RWPE2 (cell line): ENCODE results near the gene GRAP.

Experiments used
- ATAC-seq: fragments of 200-7000 bp; cut with Tn5 transposase; 3 replicates; pipeline ENCODE4 v1.9.1; 2021; ENCODE audit warnings: low read depth
- DNase-seq: peaks from one replicate; pipeline ENCODE4 v3.0.0-alpha.2; 2020; ENCODE audit warnings: low spot score
- H3K27ac ChIP-seq: fragments of 450-650 bp; 2 replicates; pipeline ENCODE4 v1.5.1; 2017; ENCODE audit warnings: mild to moderate bottlenecking; ENCODE audit not compliant: poor library complexity, severe bottlenecking
- H3K27me3 ChIP-seq: fragments of 250-450 bp; sonication (Bioruptor Pico); 2 replicates; pipeline ENCODE4 v1.5.1; 2021; ENCODE audit warnings: mild to moderate bottlenecking, moderate library complexity; ENCODE audit not compliant: insufficient read depth, poor library complexity, severe bottlenecking
- H3K36me3 ChIP-seq: fragments of 250-450 bp; sonication (Bioruptor Pico); 2 replicates; pipeline ENCODE4 v1.5.1; 2020; ENCODE audit warnings: low read depth, mild to moderate bottlenecking, moderate library complexity
- H3K4me1 ChIP-seq: fragments of 250-450 bp; sonication (Bioruptor Pico); 2 replicates; pipeline ENCODE4 v1.5.1; 2021; ENCODE audit warnings: mild to moderate bottlenecking, moderate library complexity; ENCODE audit not compliant: insufficient read depth, poor library complexity, severe bottlenecking
- H3K4me3 ChIP-seq: fragments of 250-450 bp; sonication (Bioruptor Pico); 2 replicates; pipeline ENCODE4 v1.5.1; 2021; ENCODE audit warnings: mild to moderate bottlenecking, moderate library complexity; ENCODE audit not compliant: severe bottlenecking
- H3K9me3 ChIP-seq: fragments of 250-450 bp; sonication (Bioruptor Pico); 2 replicates; pipeline ENCODE4 v1.5.1; 2021; ENCODE audit warnings: mild to moderate bottlenecking, moderate library complexity; ENCODE audit not compliant: severe bottlenecking
- TF ChIP-seq, protein P1 (sequence below): fragments of 450-650 bp; IDR thresholded peaks from one replicate; pipeline ENCODE4 v1.5.1; 2017; ENCODE audit warnings: mild to moderate bottlenecking, moderate library complexity; ENCODE audit not compliant: poor library complexity, severe bottlenecking

The GRAP gene

DNA sequence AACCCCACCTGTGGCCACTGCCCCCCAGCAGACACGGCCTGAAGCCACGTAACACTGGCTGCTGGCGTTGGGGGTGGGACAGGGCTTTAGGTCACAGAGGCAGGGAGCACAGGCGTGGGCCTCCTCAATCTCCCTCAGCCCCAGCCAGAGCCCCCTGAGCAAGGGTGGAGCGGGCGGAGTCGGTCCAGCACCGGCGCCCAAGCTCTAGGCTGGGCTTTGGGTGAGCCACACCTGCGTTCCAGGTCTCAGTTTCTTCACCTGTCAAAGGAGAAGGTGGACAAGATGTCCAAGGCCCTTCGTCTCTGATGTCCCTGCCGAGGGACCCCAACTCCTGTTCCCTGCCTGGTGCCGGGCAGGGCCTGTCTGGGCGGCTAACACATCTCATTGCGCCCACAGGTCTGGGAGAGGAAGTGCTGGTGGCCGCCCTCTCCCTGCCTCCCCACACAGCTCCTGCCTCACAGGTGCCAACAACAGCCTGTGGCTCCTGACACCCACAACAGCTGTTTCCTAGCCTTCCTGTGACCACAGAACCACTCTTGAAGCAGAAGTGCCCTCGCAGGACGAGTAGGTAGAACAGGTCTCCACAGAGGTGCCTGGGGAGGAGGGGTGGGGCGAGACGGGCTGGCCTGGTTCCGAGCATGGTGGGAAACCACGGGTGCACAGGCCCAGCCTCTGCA is 54.2 kb downstream of the GRAP start:
- ATAC-seq (no peak), DNase-seq (no peak)
- Histone ChIP-seq H3K4me3 (no peak overlapping the region), H3K27ac (no peak overlapping the region), H3K9me3 (peaks cover 5% of the 10 kb centered on the region), H3K36me3 (peaks cover 48% of the 10 kb centered on the region), H3K4me1 (no peaks in the 10 kb centered on the region), H3K27me3 (no peaks in the 10 kb centered on the region)
- TF ChIP-seq, protein P1, sequence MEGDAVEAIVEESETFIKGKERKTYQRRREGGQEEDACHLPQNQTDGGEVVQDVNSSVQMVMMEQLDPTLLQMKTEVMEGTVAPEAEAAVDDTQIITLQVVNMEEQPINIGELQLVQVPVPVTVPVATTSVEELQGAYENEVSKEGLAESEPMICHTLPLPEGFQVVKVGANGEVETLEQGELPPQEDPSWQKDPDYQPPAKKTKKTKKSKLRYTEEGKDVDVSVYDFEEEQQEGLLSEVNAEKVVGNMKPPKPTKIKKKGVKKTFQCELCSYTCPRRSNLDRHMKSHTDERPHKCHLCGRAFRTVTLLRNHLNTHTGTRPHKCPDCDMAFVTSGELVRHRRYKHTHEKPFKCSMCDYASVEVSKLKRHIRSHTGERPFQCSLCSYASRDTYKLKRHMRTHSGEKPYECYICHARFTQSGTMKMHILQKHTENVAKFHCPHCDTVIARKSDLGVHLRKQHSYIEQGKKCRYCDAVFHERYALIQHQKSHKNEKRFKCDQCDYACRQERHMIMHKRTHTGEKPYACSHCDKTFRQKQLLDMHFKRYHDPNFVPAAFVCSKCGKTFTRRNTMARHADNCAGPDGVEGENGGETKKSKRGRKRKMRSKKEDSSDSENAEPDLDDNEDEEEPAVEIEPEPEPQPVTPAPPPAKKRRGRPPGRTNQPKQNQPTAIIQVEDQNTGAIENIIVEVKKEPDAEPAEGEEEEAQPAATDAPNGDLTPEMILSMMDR, result no peak

DNA sequence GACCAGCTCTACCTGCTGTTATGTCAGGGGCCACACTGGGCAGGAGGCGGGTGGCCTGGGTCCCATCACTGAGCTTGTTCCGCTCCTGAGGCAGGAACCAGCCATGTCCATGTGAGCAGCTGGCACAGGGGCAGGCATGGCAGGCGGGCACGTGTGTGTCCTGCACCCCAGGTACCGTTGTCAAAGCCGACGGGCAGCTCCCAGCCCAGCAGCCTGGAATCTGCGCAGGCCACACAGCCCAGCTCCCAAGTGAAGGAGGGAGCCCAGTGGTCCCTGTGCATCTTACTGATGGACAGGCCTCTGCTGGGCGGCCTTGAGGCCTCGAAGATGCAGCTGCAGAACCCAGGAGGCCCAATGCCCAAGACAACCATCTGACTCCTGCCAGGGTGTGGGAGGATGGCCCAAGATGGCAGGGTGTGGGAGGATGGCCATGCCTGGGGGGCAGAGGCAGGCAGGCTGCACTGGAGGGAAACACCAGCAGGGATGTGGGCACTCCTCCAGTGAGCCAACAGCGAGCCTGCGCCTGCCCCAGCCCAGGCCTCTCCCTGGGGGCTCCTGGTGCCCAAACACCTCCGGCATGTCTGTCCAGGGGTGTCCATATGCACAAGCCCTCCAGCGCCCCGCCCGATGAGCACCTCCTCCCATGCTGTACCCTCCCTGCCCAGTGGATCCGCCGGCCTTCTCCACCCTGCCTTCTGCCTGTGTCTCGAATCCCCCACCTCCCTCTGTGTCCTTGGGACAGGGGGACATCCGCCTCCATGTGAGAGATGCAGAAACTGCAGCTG is 55.0 kb downstream of the GRAP start:
- H3K36me3 ChIP-seq, result peaks cover 48% of the 10 kb centered on the region
- H3K27me3 ChIP-seq, result no peaks in the 10 kb centered on the region
- H3K4me3 ChIP-seq, result no peak overlapping the region
- ATAC-seq, result no peak
- no peak for DNase-seq
- H3K27ac ChIP-seq, result no peak overlapping the region
- TF ChIP-seq, protein P1, result no peak
- H3K9me3 ChIP-seq, result peaks cover 5% of the 10 kb centered on the region
- H3K4me1 ChIP-seq, result no peaks in the 10 kb centered on the region

DNA sequence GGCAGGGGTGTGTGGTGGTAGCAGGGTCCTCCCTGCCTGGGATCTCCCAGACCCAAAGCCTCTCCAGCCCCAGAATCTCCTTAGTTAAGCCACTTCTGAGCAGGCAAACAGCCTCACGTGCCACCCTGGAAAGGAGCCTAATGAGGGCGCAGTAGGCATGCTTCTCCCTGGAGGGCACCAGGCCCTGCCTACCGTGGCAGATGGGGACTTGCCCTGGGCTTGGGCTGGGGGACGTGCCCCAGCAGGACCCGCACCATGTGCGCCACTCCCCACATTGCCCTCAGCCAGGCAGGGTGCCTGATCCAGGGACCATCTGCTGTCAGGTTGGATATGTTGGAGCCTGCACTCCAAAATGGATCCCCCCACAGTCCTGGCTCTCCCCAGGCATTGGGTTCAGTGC is 56.4 kb downstream of the GRAP start:
- peaks cover 48% of the 10 kb centered on the region for H3K36me3 ChIP-seq
- DNase-seq (no peak), ATAC-seq (no peak)
- TF ChIP-seq, protein P1, result no peak
- H3K27me3 ChIP-seq, result no peaks in the 10 kb centered on the region
- no peak overlapping the region for H3K4me3 ChIP-seq
- H3K4me1 ChIP-seq, result no peaks in the 10 kb centered on the region
- H3K9me3 ChIP-seq, result peaks cover under 1% of the 10 kb centered on the region
- no peak overlapping the region for H3K27ac ChIP-seq

DNA sequence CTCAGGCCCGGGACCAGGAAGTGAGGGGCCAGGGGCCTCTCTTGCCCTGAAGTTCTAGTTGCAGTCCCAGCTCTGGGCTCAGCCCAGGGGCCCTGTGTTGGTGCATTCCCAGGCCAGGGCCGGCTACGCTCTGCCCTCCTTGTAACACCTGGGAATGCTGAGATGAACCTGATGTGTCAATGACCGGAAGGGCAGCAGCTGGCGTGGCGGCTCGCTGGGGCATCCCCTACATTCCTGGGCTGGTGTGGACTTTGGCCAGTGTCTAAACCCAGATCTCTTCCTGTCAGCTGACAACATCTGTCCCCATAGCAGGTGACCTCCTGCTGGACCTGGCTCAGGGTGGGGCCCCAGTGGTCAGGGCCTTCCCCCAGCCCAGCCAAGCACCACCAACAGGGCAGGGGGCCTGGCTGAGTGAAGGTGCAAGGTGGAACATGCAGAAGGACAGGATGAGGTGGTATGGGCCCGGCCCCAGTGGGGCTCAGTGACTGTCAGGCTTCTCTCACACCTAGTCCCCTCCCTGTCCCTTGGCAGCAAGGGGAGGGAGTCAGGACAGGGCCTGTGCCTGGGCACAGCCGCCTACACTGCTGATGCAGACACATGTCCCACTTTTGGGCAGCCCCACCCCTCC is 58.1 kb downstream of the GRAP start:
- ATAC-seq, result no peak
- Histone ChIP-seq H3K4me3 (no peak overlapping the region), H3K27me3 (no peaks in the 10 kb centered on the region), H3K27ac (no peak overlapping the region), H3K4me1 (no peaks in the 10 kb centered on the region), H3K9me3 (no peaks in the 10 kb centered on the region), H3K36me3 (peaks cover 50% of the 10 kb centered on the region)
- TF ChIP-seq, protein P1, result no peak
- DNase-seq, result no peak
